COLO829 (cell line): Measurements from ENCODE around the gene NUP93.
A peak's percentile ranks its signal among the peaks of the same experiment; 100 is the strongest.

Source experiments
- DNase-seq: peaks from one replicate; pipeline ENCODE4 v3.0.0; 2012; ENCODE audit warnings: low spot score

Gene NUP93

DNA sequence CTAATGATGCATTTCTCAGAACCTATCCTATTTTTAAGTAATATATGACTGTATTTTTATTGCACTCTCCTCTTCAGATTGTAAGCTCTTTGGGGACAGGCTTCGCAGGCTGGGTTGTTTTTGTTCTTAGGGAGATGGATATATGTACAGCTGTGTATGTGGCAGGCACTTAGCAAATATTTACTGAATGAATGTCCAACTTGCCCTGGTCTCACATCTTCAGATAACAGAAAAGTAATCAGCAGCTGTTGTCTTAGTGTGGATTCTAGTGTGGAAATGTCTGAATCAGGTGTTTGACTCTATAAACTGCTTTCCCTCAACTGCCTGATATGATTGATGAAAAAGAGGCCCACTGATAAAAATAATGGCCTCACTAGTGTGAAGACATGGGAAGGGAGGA, 88.0 kb downstream of the NUP93 start:
- DNase-seq: no peak

GRCh38 chr16:56823081-56823733, 93.3 kb downstream of the NUP93 start:
- DNase-seq: peak; percentile 77

- DNase-seq: peak; percentile 38
Observed at GRCh38 chr16:56824331-56824730, 94.4 kb downstream of the NUP93 start.

DNA sequence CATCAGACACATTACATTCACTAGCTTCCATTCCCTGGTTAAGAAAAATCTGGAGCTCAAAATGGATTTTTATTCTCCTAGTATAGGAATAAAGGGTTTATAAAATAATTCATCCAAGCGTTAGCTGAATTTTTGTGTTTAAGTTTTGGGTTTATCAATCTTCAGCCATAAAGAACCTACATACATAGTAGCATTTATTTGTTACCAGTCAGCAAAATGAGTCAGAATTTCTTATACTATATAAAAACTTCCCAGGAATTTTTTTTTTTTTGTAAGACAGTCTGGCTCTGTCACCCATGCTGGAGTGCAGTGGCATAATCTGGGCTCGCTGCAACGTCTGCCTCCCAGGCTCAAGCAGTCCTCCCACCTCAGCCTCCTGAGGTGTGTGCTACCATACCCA, 94.9 kb downstream of the NUP93 start:
- no peak for DNase-seq

DNA sequence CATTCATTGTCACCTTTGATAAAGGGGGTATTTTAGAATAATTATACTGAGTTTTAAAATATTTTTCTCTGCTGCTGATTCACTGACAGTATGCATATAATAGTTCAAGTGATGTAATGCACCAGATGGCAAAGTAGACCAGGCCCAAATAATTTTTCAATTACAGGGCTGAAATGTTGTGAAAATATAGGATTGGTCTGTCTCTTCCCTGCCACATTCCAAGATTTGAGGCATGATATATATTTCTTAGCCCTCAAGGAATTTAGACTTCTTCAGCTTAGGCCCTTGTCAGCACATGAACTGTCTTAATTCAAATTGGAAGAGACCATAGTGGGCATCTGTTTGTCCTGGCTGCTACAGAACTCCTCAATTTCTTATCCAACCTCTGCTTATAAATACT, 95.9 kb downstream of the NUP93 start:
- no peak for DNase-seq

DNA sequence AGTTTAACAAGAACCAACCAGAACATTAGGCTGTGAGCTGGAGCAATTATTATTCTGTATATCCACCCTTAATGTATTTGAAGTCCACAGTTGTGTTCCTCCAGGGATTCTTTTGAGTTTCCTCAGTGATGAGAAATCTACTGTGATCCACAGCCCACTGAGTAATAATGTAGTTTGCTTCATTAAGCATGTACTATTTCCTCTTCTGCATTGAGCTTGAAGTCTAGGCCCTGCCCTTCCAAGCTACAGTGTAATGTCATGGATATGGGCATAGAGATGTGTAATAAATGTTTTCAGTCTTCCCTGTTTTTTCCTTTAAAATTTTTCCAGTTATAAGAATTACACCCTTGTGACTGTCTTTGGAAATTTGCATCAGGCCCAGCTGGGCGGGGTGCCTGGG, 98.7 kb downstream of the NUP93 start:
- no peak for DNase-seq

DNA sequence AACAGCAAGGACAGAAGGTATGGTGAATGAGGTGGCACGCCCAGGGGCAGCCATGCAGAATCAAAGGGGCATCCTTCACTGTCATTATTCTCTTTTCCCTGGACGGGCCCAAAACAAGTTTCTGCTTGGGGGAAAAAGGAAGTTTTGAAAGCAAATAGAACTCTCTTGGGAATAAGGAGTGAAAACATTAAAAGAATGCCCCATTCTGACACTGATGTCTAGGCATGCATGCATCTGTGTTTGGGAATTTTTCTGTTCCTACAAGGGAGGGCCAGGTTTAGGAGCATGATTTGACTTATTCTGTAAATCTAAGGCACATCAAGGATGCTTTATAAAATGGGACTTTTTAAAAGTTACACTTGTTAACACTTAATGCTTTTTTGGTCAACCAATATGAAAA, 100.7 kb downstream of the NUP93 start:
- DNase-seq: no peak

DNA sequence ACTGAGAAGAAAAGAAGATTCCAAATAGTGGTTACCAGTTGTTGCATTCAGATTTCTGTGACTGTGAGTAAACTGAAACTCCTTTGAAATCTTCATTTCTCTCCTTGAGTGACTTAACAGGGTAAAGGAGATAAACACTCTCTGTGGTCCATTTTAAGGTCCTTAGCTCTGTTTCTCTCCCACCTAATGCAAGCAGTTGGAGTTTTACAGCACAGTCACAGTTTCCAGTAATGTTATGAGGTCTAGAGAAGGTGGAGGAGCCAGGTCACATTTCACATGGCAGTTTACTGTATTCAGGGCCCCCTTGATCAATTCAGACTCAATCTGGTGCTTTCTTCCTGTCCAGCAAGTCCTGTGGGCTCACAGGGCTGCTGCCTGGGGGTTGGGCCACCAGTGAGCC, 102.8 kb downstream of the NUP93 start:
- no peak for DNase-seq

- DNase-seq: no peak
Observed at GRCh38 chr16:56833243-56833970, 103.5 kb downstream of the NUP93 start.

DNA sequence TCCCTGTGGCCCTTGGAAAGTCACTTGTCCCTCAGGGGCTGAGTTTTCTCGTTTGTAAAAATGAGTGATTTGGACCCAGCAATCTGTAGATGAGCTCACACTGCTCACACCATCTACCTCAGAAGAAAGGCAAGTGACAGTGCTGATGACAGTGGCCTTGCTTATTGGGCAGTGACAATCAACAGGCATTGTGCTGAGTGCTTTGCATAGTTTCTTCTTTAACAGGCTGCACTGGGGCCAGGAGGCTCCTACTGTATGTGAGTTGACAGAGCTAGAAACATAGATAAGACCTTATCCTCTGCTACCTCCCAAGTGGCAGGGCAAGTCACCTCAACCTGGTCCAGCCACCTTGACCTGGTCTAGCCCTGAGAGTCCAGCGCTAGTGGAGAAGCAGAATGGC, 105.4 kb downstream of the NUP93 start:
- DNase-seq: no peak

DNA sequence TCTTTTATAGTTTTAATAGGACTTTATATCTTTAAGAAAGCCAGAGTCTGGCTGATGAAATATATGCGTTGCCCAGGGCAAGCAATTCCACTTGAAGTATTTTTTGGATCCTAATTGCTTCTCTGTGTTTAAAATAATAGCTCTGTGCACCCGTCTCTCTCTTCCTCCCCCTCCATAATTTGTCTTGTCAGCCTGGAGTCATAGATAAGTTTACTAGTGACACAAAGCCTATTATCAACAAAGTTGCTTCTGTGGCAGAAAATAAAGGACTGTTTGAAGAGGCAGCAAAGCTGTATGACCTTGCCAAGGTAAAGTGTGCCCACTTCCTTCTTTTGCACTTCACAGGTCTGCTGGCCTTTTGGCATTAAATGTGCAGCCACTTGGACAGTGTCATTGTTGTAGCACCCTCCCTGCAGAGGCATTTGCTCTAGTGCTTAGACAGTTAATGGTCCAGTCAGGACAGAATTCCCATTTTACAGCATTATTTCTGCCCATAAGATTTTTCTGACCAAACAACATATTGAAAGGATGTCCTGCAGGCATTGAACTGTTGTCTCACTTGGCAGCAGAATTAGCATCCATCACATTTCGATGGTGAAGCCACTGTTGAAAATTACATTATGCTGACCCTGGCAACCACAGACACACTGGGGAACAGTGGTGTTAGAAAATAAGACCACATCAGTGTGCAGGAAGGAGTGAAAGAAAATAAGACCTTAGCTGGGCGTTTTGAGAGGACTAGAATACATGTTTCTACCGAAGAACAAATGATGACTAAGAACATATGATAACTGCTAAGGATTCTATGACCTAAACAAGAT, 106.7 kb downstream of the NUP93 start:
- DNase-seq: peak; percentile 54

GRCh38 chr16:56838622-56839337, 108.9 kb downstream of the NUP93 start:
- DNase-seq: no peak

DNA sequence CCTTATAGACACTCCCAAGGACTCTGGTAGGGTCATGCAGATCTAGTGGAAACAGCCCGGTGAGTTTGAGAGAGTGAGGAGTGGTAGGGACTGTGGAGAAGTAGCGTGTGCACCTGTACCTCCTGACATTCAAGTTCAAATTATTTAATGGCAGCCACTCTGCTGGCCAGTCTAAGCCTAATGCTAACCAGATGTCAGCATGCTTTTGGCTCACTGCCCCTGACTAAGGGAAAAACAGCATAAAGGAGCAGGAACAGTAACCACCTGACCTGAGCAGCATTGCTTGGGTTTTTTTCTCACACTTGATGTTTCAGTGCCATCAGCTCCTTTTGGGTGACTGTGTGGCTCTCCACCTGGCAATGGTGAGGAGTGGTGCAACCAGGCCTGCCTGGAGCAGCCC, 111.3 kb downstream of the NUP93 start:
- DNase-seq: no peak

DNA sequence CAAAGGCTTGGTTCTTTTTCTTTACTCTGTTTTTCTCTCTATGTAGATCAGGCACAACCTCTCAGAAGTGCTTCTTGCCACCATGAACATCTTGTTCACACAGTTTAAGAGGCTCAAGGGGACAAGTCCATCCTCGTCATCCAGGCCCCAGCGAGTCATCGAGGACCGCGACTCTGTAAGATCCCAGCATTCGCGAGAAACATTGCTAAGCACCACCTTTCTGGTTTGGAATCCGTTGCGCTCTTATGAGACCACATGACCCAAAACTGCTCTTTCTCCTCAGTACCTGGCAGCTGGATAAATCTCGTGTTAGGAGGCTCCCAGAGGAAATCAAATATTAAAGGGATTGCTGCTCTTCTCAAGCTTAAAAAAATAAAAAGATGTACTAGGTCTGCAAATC, 111.7 kb downstream of the NUP93 start:
- DNase-seq: no peak

DNA sequence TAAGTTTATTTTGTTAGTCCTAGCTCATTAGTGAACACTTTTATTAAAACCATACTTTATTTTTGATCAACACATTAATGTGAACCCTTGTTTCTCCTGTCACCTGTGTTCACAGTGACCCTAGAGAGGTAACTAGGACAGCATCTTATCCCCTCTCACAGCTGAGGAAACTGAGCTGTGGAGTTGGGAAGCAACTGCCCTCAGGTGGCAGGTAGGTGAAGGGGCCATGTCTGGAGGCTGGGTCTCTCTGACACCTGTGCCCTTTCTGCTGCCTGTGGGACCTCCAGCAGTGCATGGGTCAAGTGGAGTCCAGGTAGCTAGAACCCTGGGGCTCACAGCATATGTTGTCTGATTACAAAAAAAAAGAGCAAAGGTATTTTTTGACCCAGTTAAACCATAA, 112.2 kb downstream of the NUP93 start:
- DNase-seq: no peak

GRCh38 chr16:56844056-56844455, 114.1 kb downstream of the NUP93 start:
- no peak for DNase-seq

GRCh38 chr16:56847173-56847910, 117.4 kb downstream of the NUP93 start:
- no peak for DNase-seq

DNA sequence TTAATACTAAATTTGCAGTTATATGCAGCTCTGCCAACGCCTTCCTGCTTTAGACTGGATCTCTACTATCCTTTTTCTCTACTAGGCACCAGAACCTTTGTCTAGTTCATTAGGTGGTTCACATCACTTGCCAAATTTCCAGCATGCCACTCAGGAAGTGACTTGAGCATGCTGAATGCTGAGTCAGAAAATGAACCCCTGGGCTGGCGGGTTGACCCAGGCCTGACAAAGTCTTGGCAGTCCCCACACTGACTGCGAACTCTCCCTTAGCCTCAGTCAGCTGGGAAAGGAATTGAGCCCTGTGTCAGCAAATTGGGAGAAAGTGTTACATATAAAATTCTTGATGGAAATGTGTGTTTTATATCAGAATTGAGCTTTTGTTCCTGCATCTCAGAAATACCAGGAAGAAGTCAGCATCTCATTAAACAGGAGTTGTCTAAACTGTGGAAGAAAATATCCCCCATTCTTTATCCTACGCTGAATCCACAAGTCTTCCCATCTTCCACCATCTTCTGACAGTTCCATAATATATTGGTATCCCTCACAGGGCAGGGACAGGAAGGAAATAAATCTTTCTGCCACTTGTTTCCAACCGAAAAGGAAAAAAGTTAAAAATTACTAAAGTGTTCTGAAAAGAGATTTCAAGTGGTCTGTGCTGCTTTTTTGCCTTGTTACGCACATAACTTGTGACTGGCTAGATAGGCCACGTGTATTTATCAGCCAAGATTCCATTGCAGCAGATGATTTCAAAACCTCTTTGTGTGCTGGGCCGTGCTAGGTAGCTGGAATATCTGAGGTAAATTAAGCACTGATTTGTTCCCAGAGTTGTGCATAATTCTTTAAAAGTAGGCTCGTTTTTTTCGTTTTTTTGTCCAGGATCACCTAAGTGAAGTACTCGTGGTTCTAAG, 118.4 kb downstream of the NUP93 start:
- no peak for DNase-seq

GRCh38 chr16:56848955-56849689, 119.2 kb downstream of the NUP93 start:
- no peak for DNase-seq
